B cell (primary cell): ENCODE measurements around the gene VAV2. TPM values are rescaled to one million over a fixed set of nuclear protein-coding genes. Genes with fewer than 3 reads are reported as not detected.

ENCODE experiments used
- ATAC-seq: fragments of 200-7000 bp; cut with Tn5 transposase; one replicate; pipeline ENCODE4 v1.10.0; 2021; ENCODE audit warnings: low read depth, mild to moderate bottlenecking, moderate number of reproducible peaks, moderate library complexity
- CTCF ChIA-PET: fragments of 350-600 bp; sonication (Branson Sonifier 250); formaldehyde crosslinking; loops from one replicate; lab custom pipeline; 2021; ENCODE audit warnings: antibody characterized with exemption, inconsistent platforms; lab: Charles Lee
- POLR2A ChIA-PET: fragments of 350-600 bp; sonication (Branson Sonifier 250); formaldehyde crosslinking; loops from one replicate; lab custom pipeline; 2021; ENCODE audit warnings: antibody characterized with exemption; lab: Charles Lee
- DNase-seq: peaks from one replicate; pipeline ENCODE4 v3.0.0; 2013
- H2AFZ ChIP-seq: 2 replicates; pipeline ENCODE4 v1.6.1; 2012; ENCODE audit warnings: mild to moderate bottlenecking, low read depth, low read length; ENCODE audit not compliant: insufficient read depth, poor library complexity, severe bottlenecking
- H3K27ac ChIP-seq, 2 donors: 1 replicate in 1 of 2; 2 replicates in 1 of 2; pipeline ENCODE4 v1.5.1; 2012 to 2013; ENCODE audit warnings: low read length in 2 of 2, mild to moderate bottlenecking in 2 of 2, moderate library complexity in 1 of 2
- H3K27me3 ChIP-seq, 4 experiments: fragments of 200-600 bp in 1 of 4; sonication (generic) in 1 of 4; replicated peaks in 1 of 4; 1 replicate in 2 of 4; 2 replicates in 2 of 4; pipeline versions ENCODE4 v1.6.1 to v1.7.0; 2013 to 2016; ENCODE audit warnings: low read length in 3 of 4, mild to moderate bottlenecking in 2 of 4, mixed read lengths in 1 of 4, moderate library complexity in 1 of 4; ENCODE audit not compliant: insufficient read depth in 4 of 4, control insufficient read depth in 3 of 4; ENCODE audit errors: control extremely low read depth in 1 of 4
- H3K36me3 ChIP-seq, 2 experiments: replicated peaks in 1 of 2; 1 replicate in 1 of 2; 2 replicates in 1 of 2; pipeline versions ENCODE4 v1.6.1 to v1.7.1; 2013; ENCODE audit warnings: low read length in 1 of 2; ENCODE audit not compliant: insufficient read depth in 2 of 2, control insufficient read depth in 1 of 2; ENCODE audit errors: control extremely low read depth in 1 of 2, extremely low read depth in 1 of 2
- H3K4me1 ChIP-seq, 2 donors: fragments of 200-600 bp in 1 of 2; sonication (generic) in 1 of 2; 1 replicate in 1 of 2; 2 replicates in 1 of 2; pipeline versions ENCODE4 v1.5.1 to v1.6.1; 2013 to 2017; ENCODE audit warnings: low read length in 2 of 2; ENCODE audit not compliant: control insufficient read depth in 2 of 2, insufficient read depth in 2 of 2
- H3K4me2 ChIP-seq: replicated peaks from 2 replicates; pipeline ENCODE3; 2012; ENCODE audit warnings: mild to moderate bottlenecking, low read depth, low read length; ENCODE audit not compliant: poor library complexity, severe bottlenecking
- H3K4me3 ChIP-seq, 5 experiments: fragments of 200-600 bp in 1 of 5; sonication (generic) in 1 of 5; 1 replicate in 3 of 5; 2 replicates in 2 of 5; pipeline versions ENCODE4 v1.5.1 to v1.7.0; 2011 to 2016; ENCODE audit warnings: low read length in 4 of 5, mild to moderate bottlenecking in 4 of 5, low read depth in 2 of 5, control low read depth in 1 of 5, moderate library complexity in 1 of 5; ENCODE audit not compliant: insufficient read depth in 1 of 5; ENCODE audit errors: control extremely low read depth in 1 of 5, extremely low read depth in 1 of 5
- H3K79me2 ChIP-seq: fragments of 200-600 bp; sonication (generic); one replicate; pipeline ENCODE4 v1.6.0; 2016; ENCODE audit warnings: low read length; ENCODE audit not compliant: control insufficient read depth, insufficient read depth
- H3K9ac ChIP-seq: fragments of 200-600 bp; sonication (generic); 2 replicates; pipeline ENCODE4 v1.6.1; 2017; ENCODE audit warnings: mild to moderate bottlenecking, low read length, moderate library complexity
- H3K9me3 ChIP-seq, 3 donors: one replicate each; pipeline versions ENCODE4 v1.6.1 to v1.7.1; 2013; ENCODE audit warnings: low read length in 2 of 3; ENCODE audit not compliant: control insufficient read depth in 2 of 3, insufficient read depth in 1 of 3; ENCODE audit errors: control extremely low read depth in 1 of 3
- H4K20me1 ChIP-seq: 2 replicates; pipeline ENCODE4 v1.6.0; 2012; ENCODE audit warnings: mild to moderate bottlenecking, low read length; ENCODE audit not compliant: insufficient read depth, control insufficient read depth, poor library complexity, severe bottlenecking
- H3K27ac Mint-ChIP-seq: one replicate; pipeline ENCODE4 v1.8.0; 2021; ENCODE audit warnings: mixed read lengths
- H3K27me3 Mint-ChIP-seq: one replicate; pipeline ENCODE4 v1.8.0; 2021; ENCODE audit warnings: mixed read lengths
- H3K4me1 Mint-ChIP-seq: one replicate; pipeline ENCODE4 v1.8.0; 2021; ENCODE audit warnings: mixed read lengths
- H3K4me3 Mint-ChIP-seq: one replicate; pipeline ENCODE4 v1.8.0; 2021; ENCODE audit warnings: mixed read lengths
- H3K9me3 Mint-ChIP-seq: one replicate; pipeline ENCODE4 v1.8.0; 2022; ENCODE audit warnings: mixed read lengths; ENCODE audit not compliant: insufficient read depth
- EZH2 ChIP-seq: IDR thresholded peaks from 2 replicates; pipeline ENCODE4 v1.6.1; 2012; ENCODE audit warnings: borderline replicate concordance, low read depth, mild to moderate bottlenecking, moderate library complexity, low read length; ENCODE audit not compliant: insufficient read depth, poor library complexity, severe bottlenecking
- WGBS: methylation state at CpG from one replicate; pipeline ENCODE4 v1.1.5; 2013; ENCODE audit warnings: missing lambda C conversion rate; ENCODE audit not compliant: insufficient coverage; 5-methylcytosine and 5-hydroxymethylcytosine counted together
- intact Hi-C: fragments of 100-400 bp; cut with micrococcal nuclease; formaldehyde crosslinking; loops from one replicate; pipeline ENCODE4 v1.10.0; 2022
- polyA plus RNA-seq: library from polyadenylated mRNA; depleted of rRNA; stranded (reverse); fragments of >200 nt; gene quantifications from 2 replicates; pipeline ENCODE4 v1.2.3, GENCODE V29; 2012
- total RNA-seq, 2 donors: library from RNA; stranded (reverse); fragments of 120-200 nt in 1 of 2; gene quantifications; 1 replicate in 1 of 2; 2 replicates in 1 of 2; pipeline versions ENCODE4 v1.2.3 to v1.2.4, GENCODE V29; 2013 to 2022
- TF ChIP-seq, protein P1 (sequence below): fragments of 200-600 bp; IDR thresholded peaks from one replicate; pipeline ENCODE4 v1.8.0; 2022; ENCODE audit warnings: antibody characterized with exemption, mild to moderate bottlenecking

Gene VAV2
- total and polyA plus RNA-seq, 2 donors (not counting 1 experiment from before 2014, with no cell fraction given) = 34.4 to 128 TPM

DNA sequence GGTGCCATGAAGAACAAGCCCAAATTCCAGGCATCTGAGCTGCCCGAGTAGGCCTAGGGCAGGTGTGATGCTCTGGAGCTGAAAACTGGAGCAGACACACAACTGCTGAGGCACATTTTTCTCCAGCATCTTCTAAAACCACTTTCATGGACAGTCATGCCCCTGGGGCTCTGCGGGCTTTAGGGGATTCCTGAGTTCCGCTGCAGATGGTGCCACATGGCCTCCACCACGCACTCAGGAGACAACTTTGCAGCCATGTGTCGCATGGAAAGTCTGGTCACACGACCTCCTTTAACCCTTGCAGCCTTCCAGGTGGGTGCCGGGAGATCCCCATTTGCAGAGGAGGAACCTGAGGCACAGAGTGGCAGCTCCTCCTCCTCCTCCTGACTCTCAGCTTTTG is 141.2 kb downstream of the VAV2 start:
- POLR2A ChIA-PET = no interaction called here
- H3K9me3 Mint-ChIP-seq = no peaks in the 10 kb centered on the region
- Histone ChIP-seq H3K27ac (no peak overlapping the region), H2AFZ (no peak overlapping the region), H3K4me2 (no peak overlapping the region), H4K20me1 (peaks cover 98% of the 10 kb centered on the region), H3K27me3 (no peaks in the 10 kb centered on the region), H3K79me2 (peaks cover 100% of the 10 kb centered on the region), H3K36me3 (peaks cover 0 to 17% of the 10 kb centered on the region in 2 experiments), H3K9ac (no peak overlapping the region), H3K4me1 (peaks cover 9% of the 10 kb centered on the region in 2 donors), H3K4me3 (no peak overlapping the region), H3K9me3 (no peaks in the 10 kb centered on the region)
- peak; percentile 21 for ATAC-seq
- H3K4me3 Mint-ChIP-seq = no peak overlapping the region
- H3K27me3 Mint-ChIP-seq = no peaks in the 10 kb centered on the region
- intact Hi-C loops = no loop called here
- 71% methylated on average over 7 of the region's 7 CpGs for WGBS
- no peak for DNase-seq
- H3K27ac Mint-ChIP-seq = peak overlapping the region; percentile 70
- peaks cover 59% of the 10 kb centered on the region for H3K4me1 Mint-ChIP-seq
- CTCF ChIA-PET = no interaction called here
- TF ChIP-seq EZH2 = no peak
- TF ChIP-seq, protein P1, sequence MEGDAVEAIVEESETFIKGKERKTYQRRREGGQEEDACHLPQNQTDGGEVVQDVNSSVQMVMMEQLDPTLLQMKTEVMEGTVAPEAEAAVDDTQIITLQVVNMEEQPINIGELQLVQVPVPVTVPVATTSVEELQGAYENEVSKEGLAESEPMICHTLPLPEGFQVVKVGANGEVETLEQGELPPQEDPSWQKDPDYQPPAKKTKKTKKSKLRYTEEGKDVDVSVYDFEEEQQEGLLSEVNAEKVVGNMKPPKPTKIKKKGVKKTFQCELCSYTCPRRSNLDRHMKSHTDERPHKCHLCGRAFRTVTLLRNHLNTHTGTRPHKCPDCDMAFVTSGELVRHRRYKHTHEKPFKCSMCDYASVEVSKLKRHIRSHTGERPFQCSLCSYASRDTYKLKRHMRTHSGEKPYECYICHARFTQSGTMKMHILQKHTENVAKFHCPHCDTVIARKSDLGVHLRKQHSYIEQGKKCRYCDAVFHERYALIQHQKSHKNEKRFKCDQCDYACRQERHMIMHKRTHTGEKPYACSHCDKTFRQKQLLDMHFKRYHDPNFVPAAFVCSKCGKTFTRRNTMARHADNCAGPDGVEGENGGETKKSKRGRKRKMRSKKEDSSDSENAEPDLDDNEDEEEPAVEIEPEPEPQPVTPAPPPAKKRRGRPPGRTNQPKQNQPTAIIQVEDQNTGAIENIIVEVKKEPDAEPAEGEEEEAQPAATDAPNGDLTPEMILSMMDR = no peak

GRCh38 chr9:133850161-133850560 is 142.0 kb downstream of the VAV2 start:
- ATAC-seq = no peak
- peaks cover 100% of the 10 kb centered on the region for H3K79me2 ChIP-seq
- H3K27me3 ChIP-seq = no peaks in the 10 kb centered on the region
- H3K4me3 ChIP-seq = no peak overlapping the region
- WGBS = 97% methylated on average over 9 of the region's 9 CpGs
- H3K27ac ChIP-seq = no peak overlapping the region
- ChIA-PET POLR2A (no interaction called here), CTCF (interaction anchor here (1.1 kb wide), 1 partner anchor 144 kb away, joined by 4 read pairs; no protein-coding TSS in a partner anchor)
- Mint-ChIP-seq H3K27ac (no peak overlapping the region), H3K9me3 (no peaks in the 10 kb centered on the region), H3K4me1 (peaks cover 63% of the 10 kb centered on the region), H3K27me3 (no peaks in the 10 kb centered on the region), H3K4me3 (no peak overlapping the region)
- H3K4me2 ChIP-seq = no peak overlapping the region
- no peak overlapping the region for H2AFZ ChIP-seq
- peaks cover 98% of the 10 kb centered on the region for H4K20me1 ChIP-seq
- intact Hi-C loops = no loop called here
- no peaks in the 10 kb centered on the region for H3K9me3 ChIP-seq
- peaks cover 17% of the 10 kb centered on the region in 2 donors for H3K4me1 ChIP-seq
- H3K36me3 ChIP-seq = peaks cover 0 to 12% of the 10 kb centered on the region in 2 experiments
- no peak for TF ChIP-seq EZH2
- TF ChIP-seq, protein P1 = no peak
- no peak overlapping the region for H3K9ac ChIP-seq
- DNase-seq = no peak
